H9 (cell line): ENCODE data around the gene EVPL. TPM values are rescaled to one million over a fixed set of nuclear protein-coding genes. Genes with fewer than 3 reads are reported as not detected.

Experiments used
- DNase-seq: peaks from one replicate; pipeline ENCODE4 v3.0.0-alpha.2; 2017
- H2AFZ ChIP-seq: one replicate; pipeline ENCODE4 v1.6.1; 2013; ENCODE audit warnings: mild to moderate bottlenecking, low read length, control low read depth, moderate library complexity
- H2AK5ac ChIP-seq: 2 replicates; pipeline ENCODE4 v1.6.1; 2013; ENCODE audit warnings: low read length, control low read depth, mixed read lengths; ENCODE audit not compliant: insufficient read length
- H2BK120ac ChIP-seq: one replicate; pipeline ENCODE4 v1.6.1; 2013; ENCODE audit warnings: low read depth, mild to moderate bottlenecking, low read length, control low read depth, inconsistent platforms; ENCODE audit not compliant: poor library complexity, severe bottlenecking
- H2BK12ac ChIP-seq: 2 replicates; pipeline ENCODE4 v1.6.1; 2013; ENCODE audit warnings: low read length, control low read depth, mixed read lengths, low read depth; ENCODE audit not compliant: insufficient read length
- H2BK15ac ChIP-seq: 2 replicates; pipeline ENCODE4 v1.6.1; 2013; ENCODE audit warnings: low read depth, low read length, control low read depth
- H2BK20ac ChIP-seq: one replicate; pipeline ENCODE4 v1.6.1; 2013; ENCODE audit warnings: low read depth, mild to moderate bottlenecking, low read length, control low read depth, inconsistent platforms; ENCODE audit not compliant: poor library complexity, severe bottlenecking
- H2BK5ac ChIP-seq: 2 replicates; pipeline ENCODE4 v1.6.1; 2013; ENCODE audit warnings: low read length, control low read depth, mixed read lengths; ENCODE audit not compliant: insufficient read length
- H3K14ac ChIP-seq: 2 replicates; pipeline ENCODE4 v1.6.1; 2013; ENCODE audit warnings: low read length, control low read depth; ENCODE audit not compliant: insufficient read depth
- H3K18ac ChIP-seq: 2 replicates; pipeline ENCODE4 v1.6.1; 2013; ENCODE audit warnings: low read depth, mild to moderate bottlenecking, mixed read lengths, low read length, control low read depth; ENCODE audit not compliant: insufficient read length
- H3K23ac ChIP-seq: 2 replicates; pipeline ENCODE4 v1.6.1; 2013; ENCODE audit warnings: low read length, control low read depth, mixed read lengths, low read depth; ENCODE audit not compliant: insufficient read length
- H3K23me2 ChIP-seq: 2 replicates; pipeline ENCODE4 v1.6.1; 2013; ENCODE audit warnings: low read depth, mild to moderate bottlenecking, mixed read lengths, low read length, control low read depth; ENCODE audit not compliant: insufficient read length, poor library complexity, severe bottlenecking
- H3K27ac ChIP-seq: 2 replicates; pipeline ENCODE4 v1.5.1; 2013; ENCODE audit warnings: low read length, control low read depth, mixed read lengths, low read depth; ENCODE audit not compliant: insufficient read length
- H3K27me3 ChIP-seq: 2 replicates; pipeline ENCODE4 v1.6.1; 2013; ENCODE audit warnings: low read length, control low read depth, inconsistent platforms; ENCODE audit not compliant: insufficient read depth
- H3K4ac ChIP-seq: 2 replicates; pipeline ENCODE4 v1.6.1; 2013; ENCODE audit warnings: low read depth, mild to moderate bottlenecking, control low read depth, inconsistent platforms, low read length, moderate library complexity
- H3K4me1 ChIP-seq: 2 replicates; pipeline ENCODE4 v1.6.1; 2013; ENCODE audit warnings: low read length, control low read depth, inconsistent platforms; ENCODE audit not compliant: insufficient read depth
- H3K4me2 ChIP-seq: 2 replicates; pipeline ENCODE4 v1.6.1; 2013; ENCODE audit warnings: low read length, control low read depth, mixed read lengths; ENCODE audit not compliant: insufficient read length, insufficient read depth
- H3K56ac ChIP-seq: 2 replicates; pipeline ENCODE4 v1.6.1; 2013; ENCODE audit warnings: low read depth, mild to moderate bottlenecking, mixed read lengths, low read length, control low read depth; ENCODE audit not compliant: insufficient read length
- H3K79me1 ChIP-seq: 2 replicates; pipeline ENCODE4 v1.6.1; 2013; ENCODE audit warnings: low read depth, mild to moderate bottlenecking, moderate library complexity, low read length, control low read depth, inconsistent platforms; ENCODE audit not compliant: insufficient read depth, poor library complexity, severe bottlenecking
- H3K79me2 ChIP-seq: 2 replicates; pipeline ENCODE4 v1.6.1; 2013; ENCODE audit warnings: low read length, control low read depth, inconsistent platforms; ENCODE audit not compliant: insufficient read depth
- H3K9ac ChIP-seq: 2 replicates; pipeline ENCODE4 v1.6.1; 2013; ENCODE audit warnings: low read length, control low read depth, mixed read lengths; ENCODE audit not compliant: insufficient read length; ENCODE audit errors: extremely low read depth
- H3K9me3 ChIP-seq: one replicate; pipeline ENCODE4 v1.6.1; 2013; ENCODE audit warnings: low read depth, low read length, inconsistent platforms; ENCODE audit not compliant: control insufficient read depth
- H3T11ph ChIP-seq: one replicate; pipeline ENCODE4 v1.6.1; 2013; ENCODE audit warnings: mild to moderate bottlenecking, low read length, control low read depth, inconsistent platforms
- H4K20me1 ChIP-seq: one replicate; pipeline ENCODE4 v1.6.1; 2013; ENCODE audit not compliant: control insufficient read depth, insufficient read length, insufficient read depth
- H4K5ac ChIP-seq: 2 replicates; pipeline ENCODE4 v1.6.1; 2013; ENCODE audit warnings: low read depth, mild to moderate bottlenecking, mixed read lengths, low read length, control low read depth; ENCODE audit not compliant: insufficient read length
- H4K8ac ChIP-seq: replicated peaks from 2 replicates; pipeline ENCODE4 v1.6.1; 2013; ENCODE audit warnings: low read length, control low read depth, mixed read lengths, low read depth; ENCODE audit not compliant: insufficient read length
- H4K91ac ChIP-seq: 2 replicates; pipeline ENCODE4 v1.6.1; 2013; ENCODE audit warnings: low read depth, mild to moderate bottlenecking, moderate library complexity, mixed read lengths, low read length, control low read depth; ENCODE audit not compliant: insufficient read length
- H3K27ac Mint-ChIP-seq, 3 experiments: 2 replicates in 2 of 3; 3 replicates in 1 of 3; pipeline ENCODE4 v1.8.0; 2020 to 2021; ENCODE audit warnings: mixed read lengths in 3 of 3, mild to moderate bottlenecking in 1 of 3, moderate library complexity in 1 of 3
- H3K27me3 Mint-ChIP-seq: 2 replicates; pipeline ENCODE4 v1.8.0; 2021; ENCODE audit warnings: low read depth, mild to moderate bottlenecking, moderate library complexity, mixed read lengths
- H3K36me3 Mint-ChIP-seq, 3 experiments: 2 replicates in 2 of 3; 3 replicates in 1 of 3; pipeline ENCODE4 v1.8.0; 2020 to 2021; ENCODE audit warnings: low read depth in 3 of 3, mixed read lengths in 3 of 3; ENCODE audit not compliant: insufficient read depth in 1 of 3
- H3K4me1 Mint-ChIP-seq, 2 experiments: 2 replicates each; pipeline ENCODE4 v1.8.0; 2020; ENCODE audit warnings: mixed read lengths in 2 of 2
- H3K4me3 Mint-ChIP-seq, 2 experiments: 2 replicates in 1 of 2; 3 replicates in 1 of 2; pipeline ENCODE4 v1.8.0; 2020 to 2021; ENCODE audit warnings: mild to moderate bottlenecking in 2 of 2, mixed read lengths in 2 of 2, moderate library complexity in 1 of 2
- H3K9me3 Mint-ChIP-seq, 2 experiments: 2 replicates in 1 of 2; 3 replicates in 1 of 2; pipeline ENCODE4 v1.8.0; 2020; ENCODE audit warnings: mild to moderate bottlenecking in 2 of 2, mixed read lengths in 2 of 2, moderate library complexity in 1 of 2
- WGBS: extraction: QIAGEN DNeasy Blood & Tissue Kit; methylation state at CpG from one replicate; pipeline ENCODE4 v1.1.7; 2013; ENCODE audit warnings: missing lambda C conversion rate, low lambda C conversion rate, mixed read lengths; ENCODE audit not compliant: insufficient read length; ENCODE audit errors: extremely low coverage; 5-methylcytosine and 5-hydroxymethylcytosine counted together
- total RNA-seq: library from RNA; stranded (reverse); gene quantifications from 2 replicates; pipeline ENCODE4 v1.2.1, GENCODE V29; 2021
- TF ChIP-seq, protein P1 (sequence below): fragments of 200-600 bp; sonication (generic); conservative IDR thresholded peaks from 3 replicates; pipeline ENCODE4 v1.8.0; 2021; ENCODE audit warnings: antibody characterized with exemption, mild to moderate bottlenecking

EVPL gene
- total RNA-seq, 1 experiment from 2014 or later, result 0.48 TPM

GRCh38 chr17:75985986-75986385 is 41.1 kb downstream of the EVPL start:
- no peak overlapping the region for H4K91ac ChIP-seq
- peaks cover 8% of the 10 kb centered on the region; the same call in 1 of the 2 replicates for H3K4me1 ChIP-seq
- H2BK20ac ChIP-seq, result no peak overlapping the region
- no peaks in the 10 kb centered on the region for H3K27me3 ChIP-seq
- Mint-ChIP-seq H3K27me3 (no peaks in the 10 kb centered on the region), H3K36me3 (peaks cover 0 to 17% (median 11%) of the 10 kb centered on the region in 3 experiments; a peak in 4 of 7 replicates), H3K27ac (0 out of 7 replicates have a peak overlapping the region, but pooled peaks of 1 of the 3 experiments have one; percentile 29), H3K4me1 (peaks cover 32 to 42% of the 10 kb centered on the region in 2 experiments), H3K9me3 (no peaks in the 10 kb centered on the region), H3K4me3 (no peak overlapping the region)
- no peaks in the 10 kb centered on the region for H3K9me3 ChIP-seq
- no peak overlapping the region for H3K14ac ChIP-seq
- TF ChIP-seq, protein P1, sequence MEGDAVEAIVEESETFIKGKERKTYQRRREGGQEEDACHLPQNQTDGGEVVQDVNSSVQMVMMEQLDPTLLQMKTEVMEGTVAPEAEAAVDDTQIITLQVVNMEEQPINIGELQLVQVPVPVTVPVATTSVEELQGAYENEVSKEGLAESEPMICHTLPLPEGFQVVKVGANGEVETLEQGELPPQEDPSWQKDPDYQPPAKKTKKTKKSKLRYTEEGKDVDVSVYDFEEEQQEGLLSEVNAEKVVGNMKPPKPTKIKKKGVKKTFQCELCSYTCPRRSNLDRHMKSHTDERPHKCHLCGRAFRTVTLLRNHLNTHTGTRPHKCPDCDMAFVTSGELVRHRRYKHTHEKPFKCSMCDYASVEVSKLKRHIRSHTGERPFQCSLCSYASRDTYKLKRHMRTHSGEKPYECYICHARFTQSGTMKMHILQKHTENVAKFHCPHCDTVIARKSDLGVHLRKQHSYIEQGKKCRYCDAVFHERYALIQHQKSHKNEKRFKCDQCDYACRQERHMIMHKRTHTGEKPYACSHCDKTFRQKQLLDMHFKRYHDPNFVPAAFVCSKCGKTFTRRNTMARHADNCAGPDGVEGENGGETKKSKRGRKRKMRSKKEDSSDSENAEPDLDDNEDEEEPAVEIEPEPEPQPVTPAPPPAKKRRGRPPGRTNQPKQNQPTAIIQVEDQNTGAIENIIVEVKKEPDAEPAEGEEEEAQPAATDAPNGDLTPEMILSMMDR, result no peak
- no peak overlapping the region for H4K5ac ChIP-seq
- H3K23me2 ChIP-seq, result no peaks in the 10 kb centered on the region
- no peak overlapping the region for H3K18ac ChIP-seq
- no peak for DNase-seq
- no peak overlapping the region for H3K23ac ChIP-seq
- H3K27ac ChIP-seq, result no peak overlapping the region
- no peaks in the 10 kb centered on the region for H3K79me1 ChIP-seq
- H2BK120ac ChIP-seq, result no peak overlapping the region
- no peak overlapping the region for H2AK5ac ChIP-seq
- H2BK12ac ChIP-seq, result no peak overlapping the region
- H2AFZ ChIP-seq, result no peak overlapping the region
- no peaks in the 10 kb centered on the region for H4K20me1 ChIP-seq
- H3K56ac ChIP-seq, result no peak overlapping the region
- H3K9ac ChIP-seq, result no peak overlapping the region
- peaks cover 2% of the 10 kb centered on the region; the same call in 1 of the 2 replicates for H3K79me2 ChIP-seq
- H3K4me2 ChIP-seq, result no peak overlapping the region
- H4K8ac ChIP-seq, result no peak overlapping the region
- no peak overlapping the region for H2BK5ac ChIP-seq
- H2BK15ac ChIP-seq, result no peak overlapping the region
- H3K4ac ChIP-seq, result no peak overlapping the region
- WGBS, result no CpG with 5 or more reads among the region's 4 CpGs
- H3T11ph ChIP-seq, result no peak overlapping the region
